ENCODE results near the gene SYNPO2.

The SYNPO2 gene

GRCh38 chr4:119080721-119081541 lies 192.3 kb downstream of the SYNPO2 start:
- no peak for DNase-seq (ENCODE audit: low read depth)

GRCh38 chr4:119081542-119081859 lies 192.8 kb downstream of the SYNPO2 start:
- DNase-seq (ENCODE audit: low read depth), result no peak

- DNase-seq (ENCODE audit: low read depth), result no peak
Measured at GRCh38 chr4:119081943-119082342, 193.3 kb downstream of the SYNPO2 start.

GRCh38 chr4:119082661-119083060 lies 194.0 kb downstream of the SYNPO2 start:
- no peak for DNase-seq (ENCODE audit: low read depth)

- DNase-seq (ENCODE audit: low read depth), result no peak
Measured at GRCh38 chr4:119084513-119084912, 195.9 kb downstream of the SYNPO2 start.

- DNase-seq (ENCODE audit: low read depth), result no peak
Measured at GRCh38 chr4:119087121-119087520, 198.5 kb downstream of the SYNPO2 start.

GRCh38 chr4:119087656-119088055 lies 199.0 kb downstream of the SYNPO2 start:
- DNase-seq (ENCODE audit: low read depth), result no peak

GRCh38 chr4:119093042-119093827 lies 204.6 kb downstream of the SYNPO2 start:
- no peak for DNase-seq (ENCODE audit: low read depth)

- DNase-seq (ENCODE audit: low read depth), result no peak
Measured at GRCh38 chr4:119097282-119097900, 208.7 kb downstream of the SYNPO2 start.

GRCh38 chr4:119098306-119098705 lies 209.7 kb downstream of the SYNPO2 start:
- no peak for DNase-seq (ENCODE audit: low read depth)

GRCh38 chr4:119099227-119099810 lies 210.7 kb downstream of the SYNPO2 start:
- DNase-seq (ENCODE audit: low read depth), result peak; percentile 70

- no peak for DNase-seq (ENCODE audit: low read depth)
Measured at GRCh38 chr4:119100655-119101054, 212.0 kb downstream of the SYNPO2 start.

GRCh38 chr4:119103263-119103662 lies 214.6 kb downstream of the SYNPO2 start:
- DNase-seq (ENCODE audit: low read depth), result peak; percentile 97

GRCh38 chr4:119104644-119105273 lies 216.1 kb downstream of the SYNPO2 start:
- DNase-seq (ENCODE audit: low read depth), result no peak

GRCh38 chr4:119105605-119106004 lies 217.0 kb downstream of the SYNPO2 start:
- DNase-seq (ENCODE audit: low read depth), result no peak

GRCh38 chr4:119106036-119107000 lies 217.7 kb downstream of the SYNPO2 start:
- no peak for DNase-seq (ENCODE audit: low read depth)

GRCh38 chr4:119110121-119110520 lies 221.5 kb downstream of the SYNPO2 start:
- DNase-seq (ENCODE audit: low read depth), result no peak

Data from non-pigmented ciliary epithelial cell (primary cell).